GM12878 (cell line): ENCODE measurements around the gene HPGD. TPM values are rescaled to one million over a fixed set of nuclear protein-coding genes. Genes with fewer than 3 reads are reported as not detected.

Source experiments
- ATAC-seq: fragments of 200-7000 bp; cut with Tn5 transposase; 3 replicates; pipeline ENCODE4 v1.9.1; 2020; ENCODE audit warnings: mild to moderate bottlenecking, moderate library complexity
- BruUV-seq: library from RNA; stranded (reverse); fragments of 400-500 nt; replicated peaks from 2 replicates; lab custom pipeline; 2021; lab: Mats Ljungman, UMichigan
- CTCF ChIA-PET: fragments of 300-600 bp; sonication (Branson Sonifier 250); formaldehyde crosslinking; extraction: SDS; loops from one replicate; lab custom pipeline; 2021; ENCODE audit warnings: inconsistent platforms; lab: Yijun Ruan, JAX
- POLR2A ChIA-PET: fragments of 350-600 bp; formaldehyde crosslinking; extraction: SDS; loops from one replicate; lab custom pipeline; 2021; ENCODE audit warnings: inconsistent platforms; lab: Charles Lee
- RAD21 ChIA-PET: fragments of 300-600 bp; sonication (Branson Sonifier 250); formaldehyde crosslinking; loops from one replicate; lab custom pipeline; 2023; ENCODE audit warnings: antibody characterized with exemption; ENCODE audit not compliant: unreplicated experiment; lab: Charles Lee
- SMC1A ChIA-PET: fragments of 300-600 bp; sonication (Branson Sonifier 250); formaldehyde crosslinking; loops from one replicate; lab custom pipeline; 2023; ENCODE audit not compliant: unreplicated experiment, uncharacterized antibody; lab: Charles Lee
- DNase-seq: peaks from one replicate; pipeline ENCODE4 v3.0.0-alpha.2; 2011; ENCODE audit warnings: low read depth, low spot score
- FAIRE-seq: peaks from 3 replicates; lab custom pipeline; 2011; peaks lifted over from hg19 to GRCh38; lab: Jason Lieb, UNC
- H2AFZ ChIP-seq: 2 replicates; pipeline ENCODE4 v1.6.0; 2011; ENCODE audit warnings: low read depth, low read length, control low read depth; ENCODE audit not compliant: control insufficient read depth
- H3K27ac ChIP-seq: 2 replicates; pipeline ENCODE4 v1.5.1; 2011; ENCODE audit warnings: control low read depth; ENCODE audit not compliant: control insufficient read depth, insufficient read depth
- H3K27me3 ChIP-seq, 2 experiments: replicated peaks in 1 of 2; 2 replicates each; pipeline versions ENCODE4 v1.6.0 to v1.6.1; 2011; ENCODE audit warnings: low read length in 1 of 2; ENCODE audit not compliant: control insufficient read depth in 2 of 2, insufficient read depth in 2 of 2
- H3K36me3 ChIP-seq, 2 experiments: 2 replicates each; pipeline ENCODE4 v1.5.1; 2011; ENCODE audit warnings: low read length in 1 of 2; ENCODE audit not compliant: control insufficient read depth in 2 of 2, insufficient read depth in 2 of 2
- H3K4me1 ChIP-seq: 2 replicates; pipeline ENCODE4 v1.6.1; 2011; ENCODE audit warnings: mild to moderate bottlenecking, low read length, moderate library complexity, mixed read lengths; ENCODE audit not compliant: control insufficient read depth, insufficient read depth
- H3K4me2 ChIP-seq: 2 replicates; pipeline ENCODE4 v1.6.0; 2011; ENCODE audit warnings: control low read depth; ENCODE audit not compliant: control insufficient read depth, insufficient read depth
- H3K4me3 ChIP-seq: fragments of 200-600 bp; sonication (generic); 2 replicates; pipeline ENCODE4 v1.5.1; 2016
- H3K79me2 ChIP-seq: 2 replicates; pipeline ENCODE4 v1.6.0; 2011; ENCODE audit warnings: low read length; ENCODE audit not compliant: control insufficient read depth, insufficient read depth
- H3K9ac ChIP-seq: 2 replicates; pipeline ENCODE4 v1.8.0; 2011; ENCODE audit warnings: low read length, control low read depth, mixed read lengths; ENCODE audit not compliant: control insufficient read depth, insufficient read depth
- H3K9me3 ChIP-seq: replicated peaks from 3 replicates; pipeline ENCODE4 v1.5.1; 2011; ENCODE audit warnings: mild to moderate bottlenecking, low read length; ENCODE audit not compliant: control insufficient read depth, insufficient read depth
- H4K20me1 ChIP-seq: 2 replicates; pipeline ENCODE4 v1.6.0; 2011; ENCODE audit not compliant: control insufficient read depth, insufficient read depth
- ATF3 ChIP-seq: IDR thresholded peaks from 2 replicates; pipeline ENCODE4 v1.6.1; 2011; ENCODE audit warnings: low read depth, mild to moderate bottlenecking, low read length, moderate library complexity, borderline replicate concordance; ENCODE audit errors: extremely low read depth
- BCL3 ChIP-seq: IDR thresholded peaks from 2 replicates; pipeline ENCODE4 v1.6.1; 2011; ENCODE audit warnings: borderline replicate concordance, low read depth, mild to moderate bottlenecking, moderate library complexity, low read length; ENCODE audit not compliant: insufficient read depth, poor library complexity, severe bottlenecking
- CHD4 ChIP-seq: fragments of 200-600 bp; sonication (generic); IDR thresholded peaks from 2 replicates; pipeline ENCODE4 v1.6.1; 2016; ENCODE audit warnings: mild to moderate bottlenecking
- CTCF ChIP-seq, 3 experiments: IDR thresholded peaks in 2 of 3; conservative IDR thresholded peaks in 1 of 3; 2 replicates each; pipeline ENCODE4 v1.5.1; 2011; ENCODE audit warnings: low read depth in 3 of 3, low read length in 3 of 3, mild to moderate bottlenecking in 3 of 3, control low read depth in 2 of 3, moderate library complexity in 2 of 3, inconsistent platforms in 1 of 3, mixed read lengths in 1 of 3; ENCODE audit not compliant: control insufficient read depth in 2 of 3, insufficient read depth in 1 of 3; ENCODE audit errors: extremely low read depth in 1 of 3
- E2F4 ChIP-seq: IDR thresholded peaks from 2 replicates; pipeline ENCODE4 v1.6.1; 2012; ENCODE audit warnings: low read depth, low read length, improper control_type of control experiment
- EED ChIP-seq: sonication (generic); IDR thresholded peaks from 2 replicates; pipeline ENCODE4 v1.6.1; 2016; ENCODE audit warnings: antibody characterized with exemption, low read depth
- FOS ChIP-seq: IDR thresholded peaks from 3 replicates; pipeline ENCODE4 v1.6.1; 2011; ENCODE audit warnings: borderline replicate concordance; ENCODE audit not compliant: insufficient read length; ENCODE audit errors: extremely low read depth
- GABPA ChIP-seq: IDR thresholded peaks from 2 replicates; pipeline ENCODE4 v1.6.1; 2014; ENCODE audit warnings: antibody characterized with exemption, low read depth, mild to moderate bottlenecking, inconsistent platforms
- NBN ChIP-seq: fragments of 450-650 bp; IDR thresholded peaks from 2 replicates; pipeline ENCODE4 v1.6.1; 2016
- PKNOX1 ChIP-seq: fragments of 450-650 bp; IDR thresholded peaks from 2 replicates; pipeline ENCODE4 v1.6.1; 2016; ENCODE audit warnings: mild to moderate bottlenecking
- SUPT20H ChIP-seq: IDR thresholded peaks from 2 replicates; pipeline ENCODE4 v1.6.1; 2011; ENCODE audit warnings: low read depth, mild to moderate bottlenecking, low read length, moderate library complexity, borderline replicate concordance; ENCODE audit not compliant: control insufficient read depth
- ZBTB4 ChIP-seq: fragments of 450-650 bp; formaldehyde crosslinking; IDR thresholded peaks from 2 replicates; pipeline ENCODE4 v1.4.0; 2022; ENCODE audit warnings: mild to moderate bottlenecking, moderate library complexity
- ZNF217 ChIP-seq: fragments of 450-650 bp; IDR thresholded peaks from 2 replicates; pipeline ENCODE4 v1.6.1; 2017; ENCODE audit warnings: antibody characterized with exemption, mild to moderate bottlenecking
- WGBS: methylation state at CpG from one replicate; pipeline ENCODE4 v1.1.6; 2016; ENCODE audit warnings: low lambda C conversion rate; ENCODE audit not compliant: insufficient replicate concordance, insufficient coverage; ENCODE audit errors: missing lambda C conversion rate; 5-methylcytosine and 5-hydroxymethylcytosine counted together
- in situ Hi-C: fragments of 300-500 bp; cut with MboI; formaldehyde crosslinking; loops from 9 replicates; pipeline ENCODE4 v1.14.3; 2018; ENCODE audit warnings: mixed read lengths
- intact Hi-C: fragments of 100-400 bp; cut with micrococcal nuclease; formaldehyde crosslinking; loops from one replicate; pipeline ENCODE4 v1.14.2; 2022; ENCODE audit not compliant: unreplicated experiment
- polyA plus RNA-seq, 11 experiments: library from polyadenylated mRNA; depleted of rRNA in 4 of 11; unstranded in 6 of 11; stranded (reverse) in 5 of 11; fragments of >200 nt; fragmentation: Nextera tagmentation in 4 of 11; fragmentation: Illumina TruSeq in 1 of 11; extraction: Ambion mirVana in 4 of 11; extraction: Trizol in 1 of 11; gene quantifications; 1 replicate in 1 of 11; 2 replicates in 10 of 11; pipeline versions ENCODE4 v1.2.1 to v1.2.3, GENCODE V29; 2011 to 2016; ENCODE audit warnings: inconsistent platforms in 2 of 11, missing spikeins in 2 of 11, low read depth in 1 of 11
- total RNA-seq, 4 experiments: library from RNA; depleted of rRNA in 3 of 4; stranded (reverse); fragments of >200 nt in 3 of 4; fragmentation: Illumina TruSeq in 1 of 4; extraction: Trizol in 1 of 4; gene quantifications; 2 replicates each; pipeline versions ENCODE4 v1.2.1 to v1.2.3, GENCODE V29; 2013 to 2021

The HPGD gene
- total and polyA plus RNA-seq, 10 of the 15 experiments (the other 5 are each of a cell fraction or from before 2014, with no cell fraction given) = 0.07 to 0.41 (median 0.24) TPM; not detected in 7

- no peak for TF ChIP-seq E2F4
Observed at GRCh38 chr4:174521800-174522182, 497 bp downstream of the HPGD start (continued).

GRCh38 chr4:174520660-174521059 lies 1.6 kb downstream of the HPGD start:
- Histone ChIP-seq H3K9me3 (no peaks in the 10 kb centered on the region), H3K4me1 (no peaks in the 10 kb centered on the region), H3K27me3 (peaks cover 9 to 11% of the 10 kb centered on the region in 2 experiments), H3K4me3 (no peak overlapping the region), H3K4me2 (no peak overlapping the region), H3K79me2 (no peaks in the 10 kb centered on the region), H3K27ac (no peak overlapping the region), H2AFZ (no peak overlapping the region), H3K36me3 (no peaks in the 10 kb centered on the region), H3K9ac (no peak overlapping the region), H4K20me1 (no peaks in the 10 kb centered on the region)
- FAIRE-seq (no peak), ATAC-seq (no peak), DNase-seq (no peak)
- SMC1A ChIA-PET = no interaction called here
- 0% methylated on average over 1 of the region's 1 CpG for WGBS
- in situ Hi-C loops = no loop called here
- intact Hi-C loops = loop anchor here (5.0 kb wide), 1 partner anchor 112 kb away; no protein-coding TSS in a partner anchor
- BruUV-seq = no TSS peak
- CTCF ChIA-PET = no interaction called here
- RAD21 ChIA-PET = no interaction called here
- POLR2A ChIA-PET = no interaction called here
- no peak for TF ChIP-seq ZNF217
- TF ChIP-seq ZBTB4 = no peak
- TF ChIP-seq BCL3 = no peak
- no peak for TF ChIP-seq GABPA
- TF ChIP-seq CHD4 = no peak
- no peak for TF ChIP-seq PKNOX1
- no peak for TF ChIP-seq SUPT20H
- TF ChIP-seq FOS = no peak
- no peak for TF ChIP-seq CTCF (IDR thresholded peaks at IDR 0.05 in 2 of 3, conservative IDR thresholded peaks at IDR 0.05 in 1 of 3; ENCODE audit: control insufficient read depth in 2 of 3, extremely low read depth in 1 of 3, insufficient read depth in 1 of 3, low read depth in 3 of 3, low read length in 3 of 3)
- TF ChIP-seq NBN = no peak
- no peak for TF ChIP-seq ATF3
- TF ChIP-seq EED = no peak
